ENCODE data around the gene RAPGEF4.
"Not testable (repeated sequence)": the region's sequence is repeated elsewhere in the genome, so short reads cannot be mapped to it uniquely, and the experiment has no call there.

The RAPGEF4 gene

DNA sequence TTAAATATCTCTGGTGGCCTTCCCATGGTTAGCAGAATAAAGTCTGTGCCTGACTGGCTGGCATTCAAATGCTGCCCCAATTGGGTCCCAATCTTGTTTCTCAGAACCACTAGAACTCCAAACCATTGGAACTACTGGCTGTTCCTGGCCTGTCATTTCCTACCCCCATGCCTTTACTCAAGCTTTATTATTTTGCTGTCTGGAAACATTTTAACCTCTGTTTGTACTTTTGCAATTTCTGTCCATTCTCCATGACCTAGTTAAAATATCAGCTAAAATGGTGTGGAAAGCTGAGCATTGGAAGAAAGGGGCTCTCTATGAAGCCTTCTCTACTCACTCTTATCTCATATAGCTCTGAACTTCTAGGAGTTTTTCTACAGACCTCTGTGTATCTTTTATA is 38.7 kb downstream of the RAPGEF4 start:
- no peak for DNase-seq (ENCODE audit: low read depth)

- DNase-seq (ENCODE audit: low read depth) = no peak
Observed at GRCh38 chr2:172775319-172775718, 39.7 kb downstream of the RAPGEF4 start.

DNA sequence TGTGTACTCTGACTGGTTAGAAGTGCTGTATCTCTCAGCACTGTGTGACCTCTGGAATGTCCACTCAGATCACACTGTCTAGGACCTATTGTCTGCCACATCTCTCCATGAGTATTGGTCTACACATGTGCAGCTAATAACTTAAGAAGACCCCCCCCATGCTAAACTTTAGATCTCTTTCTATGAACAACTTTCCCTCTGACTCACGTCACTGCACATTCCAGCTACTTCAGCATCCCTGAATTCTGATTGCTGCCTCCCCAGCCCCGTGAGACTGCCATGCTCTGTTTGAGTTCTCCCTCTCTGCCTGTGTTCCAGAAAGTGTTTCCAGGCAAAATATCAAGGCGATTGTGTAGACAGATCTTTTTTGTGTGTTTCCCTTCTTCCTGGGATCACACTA is 41.8 kb downstream of the RAPGEF4 start:
- DNase-seq (ENCODE audit: low read depth) = no peak

GRCh38 chr2:172782506-172783164 is 47.0 kb downstream of the RAPGEF4 start:
- DNase-seq (ENCODE audit: low read depth) = no peak

GRCh38 chr2:172783165-172783898 is 47.7 kb downstream of the RAPGEF4 start:
- DNase-seq (ENCODE audit: low read depth) = no peak

- no peak for DNase-seq (ENCODE audit: low read depth)
Observed at GRCh38 chr2:172788871-172789270, 53.2 kb downstream of the RAPGEF4 start.

- DNase-seq (ENCODE audit: low read depth) = no peak
Observed at GRCh38 chr2:172790404-172790803, 54.8 kb downstream of the RAPGEF4 start.

DNA sequence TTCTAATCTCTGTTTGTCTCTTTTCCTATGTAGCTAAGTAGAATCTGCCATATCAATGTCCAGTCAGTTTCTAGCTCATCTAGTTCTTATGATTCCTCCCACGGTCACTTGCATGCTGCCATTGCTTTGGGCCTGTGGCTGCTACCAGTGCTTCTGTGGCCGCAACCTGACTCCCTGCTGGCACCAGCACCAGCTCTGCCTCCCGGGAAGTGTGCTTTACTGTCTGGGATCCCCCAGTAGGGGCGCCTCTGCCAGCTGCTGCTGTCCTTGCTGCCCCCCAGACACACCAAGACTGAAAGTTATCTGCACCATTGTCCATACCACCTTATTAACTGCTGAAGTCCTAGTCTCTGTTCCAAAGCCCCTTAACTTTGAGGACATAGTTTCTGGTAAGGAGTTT is 56.3 kb downstream of the RAPGEF4 start:
- no peak for DNase-seq (ENCODE audit: low read depth)

DNA sequence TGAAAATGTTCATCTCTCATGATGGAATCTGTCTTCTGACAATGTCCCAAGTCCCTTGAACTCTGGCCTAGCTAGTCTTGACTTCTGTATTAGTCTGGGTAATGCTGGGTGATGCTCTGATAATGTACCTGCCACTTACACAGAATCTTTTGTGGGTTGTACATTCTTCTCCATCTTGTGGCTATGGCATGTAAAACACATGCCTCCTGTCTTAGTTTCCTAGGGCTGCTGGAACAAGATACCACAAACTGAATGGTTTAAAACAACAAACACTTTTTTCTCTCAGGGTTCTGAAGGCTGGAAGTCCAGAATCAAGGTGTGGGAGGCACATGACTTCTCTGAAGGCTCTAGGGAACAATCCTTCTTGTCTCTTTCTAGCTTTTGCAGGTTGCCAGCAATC is 57.1 kb downstream of the RAPGEF4 start:
- no peak for DNase-seq (ENCODE audit: low read depth)

- not testable (repeated sequence) for DNase-seq (ENCODE audit: low read depth)
Observed at GRCh38 chr2:172803308-172803707, 67.7 kb downstream of the RAPGEF4 start.

DNA sequence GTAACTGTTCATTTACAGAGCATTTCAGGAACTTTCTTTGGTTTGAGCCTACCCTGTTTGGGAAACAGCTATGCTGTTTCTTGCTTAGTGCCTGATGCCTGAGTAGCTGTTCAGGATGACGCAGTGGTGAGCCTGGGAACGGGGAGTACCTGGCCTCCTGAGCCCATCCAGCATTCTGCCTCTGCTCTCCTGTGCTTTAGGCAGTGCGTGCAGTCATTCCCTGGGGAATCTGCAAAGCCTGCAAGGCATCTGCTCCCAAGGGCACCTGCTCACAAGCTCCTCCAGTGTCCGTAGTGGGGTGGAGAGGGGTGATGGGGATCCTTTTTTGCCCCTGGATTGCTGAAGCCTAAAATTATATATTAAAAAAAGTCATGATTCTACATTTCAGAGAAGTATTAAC is 68.8 kb downstream of the RAPGEF4 start:
- no peak for DNase-seq (ENCODE audit: low read depth)

DNA sequence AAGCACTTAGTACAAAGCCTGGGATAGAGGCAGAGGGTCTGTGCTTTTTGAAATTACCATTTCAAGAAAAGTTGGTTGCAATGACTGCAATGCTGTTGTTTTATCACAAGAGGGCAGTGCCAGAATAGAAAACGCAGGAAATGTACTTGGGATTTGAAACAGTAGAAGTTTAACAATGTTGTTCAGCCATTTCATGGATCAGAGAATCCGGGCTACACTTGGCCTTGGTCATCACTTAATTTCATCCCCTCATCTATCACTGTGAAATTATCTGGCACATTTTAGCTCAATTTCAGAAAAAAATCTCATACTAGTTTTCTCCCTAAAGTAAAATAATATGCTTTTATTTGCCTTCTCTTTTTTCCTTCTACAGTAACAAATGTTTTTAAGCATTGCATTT is 70.8 kb downstream of the RAPGEF4 start:
- no peak for DNase-seq (ENCODE audit: low read depth)

DNA sequence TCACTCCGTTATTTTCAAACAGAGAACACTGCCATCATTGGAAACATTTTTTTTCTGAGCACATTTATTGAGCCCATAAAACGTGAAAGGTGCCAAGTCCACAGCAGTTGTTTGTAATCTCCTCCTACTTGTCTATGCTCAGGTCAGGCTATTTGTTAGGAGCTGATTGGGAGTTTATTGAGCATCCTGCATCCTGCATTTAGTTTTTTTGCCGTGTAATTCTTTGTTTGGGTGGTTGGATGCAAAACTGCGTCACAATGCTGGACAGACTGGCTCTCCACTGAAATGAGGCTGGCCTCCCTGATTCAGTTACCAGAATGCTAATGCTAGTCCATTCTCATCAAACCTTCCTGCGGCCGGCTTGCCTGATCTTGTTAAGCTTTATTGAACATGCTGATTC is 71.4 kb downstream of the RAPGEF4 start:
- no peak for DNase-seq (ENCODE audit: low read depth)

- no peak for DNase-seq (ENCODE audit: low read depth)
Observed at GRCh38 chr2:172808156-172808555, 72.5 kb downstream of the RAPGEF4 start.

- no peak for DNase-seq (ENCODE audit: low read depth)
Observed at GRCh38 chr2:172811027-172811426, 75.4 kb downstream of the RAPGEF4 start.

DNA sequence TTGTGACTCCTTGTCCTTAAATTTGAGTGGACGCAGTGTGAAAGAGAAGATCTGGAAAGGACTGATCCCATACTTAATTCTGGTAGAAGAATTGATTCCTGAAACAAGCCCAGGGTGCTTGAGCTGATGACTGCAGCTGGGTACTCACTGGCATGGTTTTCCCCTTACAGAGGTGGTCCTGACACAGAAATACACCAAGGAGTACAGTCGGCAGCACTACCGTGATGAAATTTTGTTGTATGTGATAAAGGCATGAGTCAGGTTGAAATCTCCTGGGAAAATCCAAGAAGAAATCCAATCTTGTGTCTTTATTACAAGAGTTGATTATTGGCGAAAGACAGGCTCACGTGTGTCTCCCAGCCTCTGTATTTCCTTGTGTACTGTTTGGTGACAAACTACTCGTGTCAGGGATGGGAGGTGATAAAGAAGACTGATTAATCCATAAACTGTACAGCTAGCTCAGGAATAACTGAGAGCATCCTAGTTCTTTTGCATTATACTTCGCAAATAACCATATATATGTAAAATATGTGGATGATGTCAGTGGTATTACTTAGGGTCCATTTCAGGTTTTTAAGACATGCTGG is 76.6 kb downstream of the RAPGEF4 start:
- DNase-seq (ENCODE audit: low read depth) = no peak

DNA sequence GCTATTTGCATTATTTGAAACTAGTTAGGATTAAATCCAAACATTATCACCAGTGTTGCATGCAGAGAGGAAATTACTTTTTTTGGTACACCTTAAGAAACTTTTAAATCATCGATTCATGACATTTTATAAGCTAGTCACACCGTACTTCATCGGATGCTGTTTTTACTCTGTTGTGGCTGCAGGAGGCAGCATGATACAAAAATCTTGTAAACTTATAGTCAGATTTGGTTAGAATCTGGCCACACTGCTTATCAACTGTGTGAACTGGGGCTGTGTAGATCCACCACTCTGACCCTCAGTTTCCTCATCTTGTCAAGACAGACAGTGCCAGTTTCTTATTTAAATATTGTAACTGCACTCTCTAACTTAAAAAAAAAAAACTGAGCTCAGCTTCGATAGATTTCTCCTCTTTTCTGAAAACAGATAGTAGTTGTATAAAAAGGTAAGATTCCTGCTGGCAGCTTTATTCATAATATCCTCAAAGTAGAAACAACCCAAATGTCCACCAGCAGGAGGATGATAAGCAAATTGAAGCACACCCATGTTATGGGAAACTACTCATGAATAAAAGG is 77.8 kb downstream of the RAPGEF4 start:
- no peak for DNase-seq (ENCODE audit: low read depth)

DNA sequence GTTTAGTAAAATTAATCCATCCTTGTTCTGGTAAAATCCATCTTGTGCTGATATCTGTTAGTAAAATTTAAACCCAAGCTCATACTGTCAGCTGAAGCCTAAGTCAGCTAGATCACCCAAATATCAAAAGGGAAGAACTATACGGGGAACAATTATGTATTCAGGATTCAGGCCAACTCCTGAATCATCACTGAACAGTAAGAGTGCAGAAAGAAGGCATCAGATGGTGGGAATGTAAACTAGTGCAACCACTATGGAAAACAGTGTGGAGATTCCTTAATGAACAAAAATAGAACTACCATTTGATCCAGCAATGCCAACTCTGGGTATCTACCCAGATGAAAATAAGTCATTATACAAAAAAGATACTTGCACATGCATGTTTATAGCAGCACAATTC is 81.8 kb downstream of the RAPGEF4 start:
- no peak for DNase-seq (ENCODE audit: low read depth)

DNA sequence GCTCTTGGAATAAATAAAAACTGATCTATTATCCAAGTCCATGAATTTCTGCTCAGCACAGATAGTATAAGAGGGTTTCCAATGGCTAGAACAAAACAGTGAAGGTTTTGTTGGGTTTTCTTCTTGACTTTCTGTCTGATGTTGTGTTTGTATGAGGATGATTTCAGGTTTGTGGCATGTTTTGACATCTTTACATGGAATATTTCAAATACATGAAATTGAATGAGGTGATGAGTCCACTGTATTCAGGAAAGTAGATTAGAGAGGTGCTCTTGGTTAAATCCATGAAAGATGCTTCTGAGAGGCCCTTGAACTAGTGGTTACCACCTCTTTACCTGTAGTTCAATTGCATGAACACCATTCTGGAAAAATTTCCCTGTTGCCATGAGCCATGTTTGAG is 84.3 kb downstream of the RAPGEF4 start:
- DNase-seq (ENCODE audit: low read depth) = no peak

DNA sequence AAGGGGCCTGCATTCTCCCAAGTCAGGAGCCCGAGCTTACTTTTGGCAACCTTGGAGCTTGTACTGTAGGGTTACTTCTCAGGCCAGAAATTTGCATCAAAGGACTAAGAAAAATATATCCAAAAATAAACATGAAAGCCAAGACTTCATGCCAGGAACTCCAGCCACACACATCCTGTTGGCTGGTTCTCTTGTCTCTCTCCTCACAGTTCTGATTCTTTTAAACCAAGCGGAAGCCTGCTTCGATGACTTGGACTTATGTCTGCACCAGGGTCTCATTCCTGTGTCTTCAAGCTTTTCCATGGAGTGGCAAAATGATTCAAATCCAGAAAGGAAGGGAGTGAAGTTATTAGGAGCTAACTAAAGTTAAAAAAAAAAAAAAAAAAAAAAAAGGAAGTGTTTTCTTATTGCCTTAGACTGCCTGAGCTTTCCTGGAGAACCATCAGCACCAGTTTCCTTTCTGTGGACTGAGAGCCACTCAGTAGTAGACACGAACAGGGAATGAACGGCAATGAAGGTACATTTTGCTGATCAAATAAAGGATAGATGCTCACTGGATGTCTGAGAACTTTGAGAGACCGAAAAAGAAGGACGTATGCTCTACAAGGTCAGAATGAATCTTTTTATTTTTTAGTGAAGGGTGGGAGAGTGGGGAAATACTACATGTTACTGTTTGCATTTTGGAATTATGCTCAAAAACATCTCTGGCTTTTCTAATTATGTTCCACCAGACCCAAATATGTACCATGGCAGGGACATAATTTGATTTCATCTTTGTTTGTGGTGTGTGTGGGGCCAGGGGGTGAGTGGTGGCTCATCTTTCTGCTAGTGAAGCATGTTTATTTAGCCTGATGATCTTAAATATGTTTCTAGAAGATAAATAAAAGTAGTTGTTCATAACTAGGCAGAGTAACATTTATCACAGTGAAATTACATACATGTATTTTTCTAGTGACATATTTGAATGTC is 86.0 kb downstream of the RAPGEF4 start:
- DNase-seq (ENCODE audit: low read depth) = no peak

DNA sequence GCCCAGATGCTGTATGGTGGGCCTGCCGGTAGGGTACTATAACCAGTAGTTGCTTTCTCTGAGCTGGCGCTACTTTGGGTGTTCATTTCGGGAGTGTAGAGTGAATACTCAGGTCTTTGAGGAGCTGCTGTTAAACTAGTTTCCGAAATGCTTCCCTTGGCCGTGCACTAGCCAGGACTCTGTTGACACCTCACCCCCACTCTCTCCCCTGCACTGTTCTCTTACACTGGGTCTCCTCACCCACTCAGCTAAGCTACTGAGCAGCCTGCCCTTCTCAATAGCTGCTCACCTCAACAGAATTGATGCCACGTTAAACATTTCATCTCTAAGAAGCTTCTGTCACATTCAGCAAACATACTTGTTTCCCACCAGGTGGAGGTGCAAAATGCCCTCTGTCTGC is 86.9 kb downstream of the RAPGEF4 start:
- DNase-seq (ENCODE audit: low read depth) = no peak

GRCh38 chr2:172823261-172823850 is 87.7 kb downstream of the RAPGEF4 start:
- no peak for DNase-seq (ENCODE audit: low read depth)

Measured in activated T-helper 1 cell treated with Interleukin-2 at 50 U/mL for 16 hours (primary cell).